Measurements from ENCODE around the gene THAP2.

THAP2 gene

GRCh38 chr12:71655495-71655894 is 8.6 kb upstream of the THAP2 start:
- peaks cover 10% of the 10 kb centered on the region for H3K4me1 ChIP-seq (ENCODE audit: control insufficient read depth, low read length)
- H3K27me3 ChIP-seq (ENCODE audit: control insufficient read depth, low read length), result no peaks in the 10 kb centered on the region
- peaks cover 96% of the 10 kb centered on the region for H3K36me3 ChIP-seq (ENCODE audit: control insufficient read depth, low read length)
- no peaks in the 10 kb centered on the region for H3K9me2 ChIP-seq (replicated peaks; ENCODE audit: control insufficient read depth, low read length)
- no peak overlapping the region for H3K4me3 ChIP-seq (ENCODE audit: low read length)
- TF ChIP-seq EZH2phosphoT487 (IDR thresholded peaks at IDR 0.05; ENCODE audit: borderline replicate concordance, low read length) (no peak), CTCF (IDR thresholded peaks at IDR 0.05; ENCODE audit: low read depth, low read length, poor library complexity, severe bottlenecking) (no peak)
- peaks cover 14% of the 10 kb centered on the region; the same call in 1 of the 2 replicates for H3K9me3 ChIP-seq (ENCODE audit: control insufficient read depth, insufficient read depth, low read length)
- no peaks in the 10 kb centered on the region for H4K20me1 ChIP-seq (ENCODE audit: control insufficient read depth, insufficient read depth, low read depth, low read length)
- H3K79me2 ChIP-seq (ENCODE audit: control insufficient read depth, low read length), result peaks cover 92% of the 10 kb centered on the region
- no peak overlapping the region for H3K27ac ChIP-seq (ENCODE audit: low read depth, low read length)
- peak overlapping the region; percentile 24; the same call in 1 of the 2 replicates for H3K4me2 ChIP-seq (ENCODE audit: low read length)
- H3F3A ChIP-seq (ENCODE audit: control insufficient read depth, insufficient read depth), result no peaks in the 10 kb centered on the region

- Histone ChIP-seq H3K9me2 (replicated peaks; ENCODE audit: control insufficient read depth, low read length) (no peaks in the 10 kb centered on the region), H3K79me2 (ENCODE audit: control insufficient read depth, low read length) (peaks cover 91% of the 10 kb centered on the region), H3K36me3 (ENCODE audit: control insufficient read depth, low read length) (peaks cover 94% of the 10 kb centered on the region), H3K9me3 (ENCODE audit: control insufficient read depth, insufficient read depth, low read length) (peaks cover 14% of the 10 kb centered on the region; the same call in 1 of the 2 replicates), H4K20me1 (ENCODE audit: control insufficient read depth, insufficient read depth, low read depth, low read length) (no peaks in the 10 kb centered on the region), H3K27me3 (ENCODE audit: control insufficient read depth, low read length) (no peaks in the 10 kb centered on the region), H3K4me1 (ENCODE audit: control insufficient read depth, low read length) (peaks cover 10% of the 10 kb centered on the region), H3F3A (ENCODE audit: control insufficient read depth, insufficient read depth) (no peaks in the 10 kb centered on the region), H3K27ac (ENCODE audit: low read depth, low read length) (no peak overlapping the region), H3K4me3 (ENCODE audit: low read length) (no peak overlapping the region), H3K4me2 (ENCODE audit: low read length) (peak overlapping the region; percentile 24; the same call in 1 of the 2 replicates)
- TF ChIP-seq EZH2phosphoT487 (IDR thresholded peaks at IDR 0.05; ENCODE audit: borderline replicate concordance, low read length), result no peak
- TF ChIP-seq CTCF (IDR thresholded peaks at IDR 0.05; ENCODE audit: low read depth, low read length, poor library complexity, severe bottlenecking), result no peak
These were observed 8.2 kb upstream of the THAP2 start for GRCh38 chr12:71655907-71656306.

- H3K79me2 ChIP-seq (ENCODE audit: control insufficient read depth, low read length), result peaks cover 89% of the 10 kb centered on the region
- peaks cover 89% of the 10 kb centered on the region for H3K36me3 ChIP-seq (ENCODE audit: control insufficient read depth, low read length)
- H4K20me1 ChIP-seq (ENCODE audit: control insufficient read depth, insufficient read depth, low read depth, low read length), result peaks cover 4% of the 10 kb centered on the region
- H3F3A ChIP-seq (ENCODE audit: control insufficient read depth, insufficient read depth), result no peaks in the 10 kb centered on the region
- no peaks in the 10 kb centered on the region for H3K27me3 ChIP-seq (ENCODE audit: control insufficient read depth, low read length)
- no peak overlapping the region for H3K4me2 ChIP-seq (ENCODE audit: low read length)
- no peak overlapping the region for H3K27ac ChIP-seq (ENCODE audit: low read depth, low read length)
- H3K9me3 ChIP-seq (ENCODE audit: control insufficient read depth, insufficient read depth, low read length), result peaks cover 14% of the 10 kb centered on the region; the same call in 1 of the 2 replicates
- H3K9me2 ChIP-seq (replicated peaks; ENCODE audit: control insufficient read depth, low read length), result no peaks in the 10 kb centered on the region
- H3K4me1 ChIP-seq (ENCODE audit: control insufficient read depth, low read length), result peaks cover 14% of the 10 kb centered on the region
- no peak for TF ChIP-seq CTCF (IDR thresholded peaks at IDR 0.05; ENCODE audit: low read depth, low read length, poor library complexity, severe bottlenecking)
- no peak for TF ChIP-seq EZH2phosphoT487 (IDR thresholded peaks at IDR 0.05; ENCODE audit: borderline replicate concordance, low read length)
- no peak overlapping the region for H3K4me3 ChIP-seq (ENCODE audit: low read length)
These were observed 7.4 kb upstream of the THAP2 start for GRCh38 chr12:71656740-71657139.

Data from DOHH2 (cell line).